Memory B cell (primary cell): ENCODE data around the gene DOCK4.

Source experiments
- ATAC-seq: fragments of 150-1000 bp; cut with Tn5 transposase; 2 replicates; pipeline ENCODE4 v1.10.0; 2021; ENCODE audit warnings: low read depth, mild to moderate bottlenecking, moderate library complexity
- DNase-seq, 2 donors: peaks; one replicate each; pipeline ENCODE4 v3.0.0; 2022; ENCODE audit warnings: low spot score in 2 of 2
- H3K27ac Mint-ChIP-seq: one replicate; pipeline ENCODE4 v1.8.0; 2022; ENCODE audit warnings: mild to moderate bottlenecking, moderate library complexity, mixed read lengths
- H3K27me3 Mint-ChIP-seq: one replicate; pipeline ENCODE4 v1.8.0; 2022; ENCODE audit warnings: mixed read lengths
- H3K36me3 Mint-ChIP-seq: one replicate; pipeline ENCODE4 v1.8.0; 2022; ENCODE audit warnings: mild to moderate bottlenecking, mixed read lengths
- H3K4me1 Mint-ChIP-seq: one replicate; pipeline ENCODE4 v1.8.0; 2022; ENCODE audit warnings: mixed read lengths
- H3K4me3 Mint-ChIP-seq: one replicate; pipeline ENCODE4 v1.8.0; 2022; ENCODE audit warnings: mild to moderate bottlenecking, moderate library complexity, mixed read lengths
- H3K9me3 Mint-ChIP-seq: one replicate; pipeline ENCODE4 v1.8.0; 2022; ENCODE audit warnings: mixed read lengths

DOCK4 gene

DNA sequence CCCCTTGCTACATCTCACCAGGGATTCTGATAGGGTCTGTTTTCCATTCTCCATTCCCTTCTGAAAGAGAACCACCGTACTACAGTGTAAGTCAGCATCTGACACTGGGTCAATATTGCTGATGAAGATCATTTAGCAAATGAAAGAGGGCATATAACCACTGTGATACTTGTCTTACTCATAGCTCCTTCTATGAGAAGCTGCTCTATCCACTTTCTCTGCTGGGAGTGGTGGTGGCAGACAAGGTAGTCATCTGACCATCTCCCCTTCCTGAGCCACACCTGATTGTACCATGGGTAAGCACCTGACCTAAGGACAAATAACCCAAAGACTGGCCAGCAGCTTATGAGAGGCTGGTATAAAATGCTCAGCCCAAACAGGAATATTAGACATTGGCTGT, 220.4 kb downstream of the DOCK4 start:
- no peaks in the 10 kb centered on the region for H3K36me3 Mint-ChIP-seq

GRCh38 chr7:111982804-111983203, 223.4 kb downstream of the DOCK4 start:
- DNase-seq, result no peak
- H3K4me3 Mint-ChIP-seq, result no peak overlapping the region
- no peak for ATAC-seq
- H3K9me3 Mint-ChIP-seq, result no peaks in the 10 kb centered on the region
- H3K27me3 Mint-ChIP-seq, result peaks cover 4% of the 10 kb centered on the region
- no peaks in the 10 kb centered on the region for H3K36me3 Mint-ChIP-seq
- peaks cover 7% of the 10 kb centered on the region for H3K4me1 Mint-ChIP-seq
- H3K27ac Mint-ChIP-seq, result no peak overlapping the region

More for the DNA sequence above, 220.4 kb downstream of the DOCK4 start:
- no peak overlapping the region for H3K27ac Mint-ChIP-seq
- H3K4me3 Mint-ChIP-seq, result no peak overlapping the region
- ATAC-seq, result no peak
- DNase-seq, result no peak
- no peaks in the 10 kb centered on the region for H3K9me3 Mint-ChIP-seq
- peaks cover 9% of the 10 kb centered on the region for H3K4me1 Mint-ChIP-seq
- H3K27me3 Mint-ChIP-seq, result peaks cover 5% of the 10 kb centered on the region

DNA sequence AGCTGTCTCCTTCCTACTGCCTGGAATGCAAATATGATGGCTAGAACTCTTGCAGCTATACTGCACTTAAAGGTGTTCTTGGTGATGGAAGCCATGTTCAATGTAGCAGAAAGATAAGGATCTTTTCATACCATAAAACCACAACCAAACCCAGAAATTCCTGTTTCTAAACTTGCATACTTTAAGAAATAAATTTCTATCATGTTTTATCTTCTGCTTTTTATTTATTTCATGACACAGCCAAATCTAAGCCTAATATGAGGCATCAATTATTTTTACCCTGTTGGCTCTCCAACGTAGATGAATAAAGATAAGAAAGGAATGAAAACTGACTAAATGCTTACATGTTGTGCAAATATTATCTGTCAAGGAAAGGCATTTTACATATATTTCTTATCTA, 224.1 kb downstream of the DOCK4 start:
- Mint-ChIP-seq H3K9me3 (no peaks in the 10 kb centered on the region), H3K27ac (no peak overlapping the region), H3K4me3 (no peak overlapping the region), H3K4me1 (peaks cover 1% of the 10 kb centered on the region), H3K27me3 (peaks cover 4% of the 10 kb centered on the region), H3K36me3 (no peaks in the 10 kb centered on the region)
- DNase-seq (no peak), ATAC-seq (no peak)

GRCh38 chr7:111980725-111981124, 225.5 kb downstream of the DOCK4 start:
- H3K4me3 Mint-ChIP-seq, result no peak overlapping the region

DNA sequence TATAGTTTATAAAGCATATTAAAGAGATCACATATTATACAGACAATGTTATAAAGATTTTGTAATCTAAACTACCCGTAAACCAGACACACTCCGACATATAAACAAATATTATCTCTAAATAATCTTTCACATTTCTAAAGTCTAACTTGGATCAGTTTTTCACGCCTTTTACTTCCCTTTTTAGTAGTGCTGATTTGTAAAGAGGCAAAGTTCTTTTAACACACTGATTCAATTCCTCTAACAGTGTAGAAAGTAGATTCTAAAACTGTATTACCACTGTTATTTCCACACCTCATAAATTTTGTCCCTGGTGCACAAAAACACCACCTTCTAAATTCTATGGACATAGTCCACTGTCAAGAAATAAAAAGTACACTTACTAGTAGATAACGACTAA, 230.9 kb downstream of the DOCK4 start:
- Mint-ChIP-seq H3K4me3 (no peak overlapping the region), H3K36me3 (no peaks in the 10 kb centered on the region), H3K4me1 (no peaks in the 10 kb centered on the region), H3K9me3 (no peaks in the 10 kb centered on the region), H3K27ac (no peak overlapping the region), H3K27me3 (peaks cover 4% of the 10 kb centered on the region)
- no peak for ATAC-seq
- DNase-seq, result no peak

More at GRCh38 chr7:111980725-111981124, 225.5 kb downstream of the DOCK4 start:
- ATAC-seq (no peak), DNase-seq (no peak)
- Mint-ChIP-seq H3K27me3 (peaks cover 4% of the 10 kb centered on the region), H3K4me1 (no peaks in the 10 kb centered on the region), H3K9me3 (no peaks in the 10 kb centered on the region), H3K27ac (no peak overlapping the region), H3K36me3 (no peaks in the 10 kb centered on the region)

DNA sequence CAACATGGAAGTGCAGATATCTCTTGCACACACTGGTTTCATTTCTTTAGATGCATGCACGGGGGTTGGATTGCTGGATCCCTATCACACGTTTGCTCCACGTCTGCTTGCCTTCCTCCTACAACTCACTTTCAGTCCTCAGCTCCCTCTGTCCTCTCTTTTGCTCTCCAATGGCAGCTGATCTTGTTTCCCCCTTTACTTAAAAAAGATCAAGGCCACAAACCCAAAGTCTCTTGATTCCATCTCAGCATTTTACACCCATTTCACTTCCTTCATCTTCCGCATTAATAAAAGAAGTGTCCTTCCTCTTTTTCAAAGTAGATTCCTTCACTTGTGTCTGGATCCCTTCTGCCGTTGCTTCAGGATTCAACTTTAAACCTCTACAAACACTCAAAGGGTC, 245.2 kb downstream of the DOCK4 start:
- H3K9me3 Mint-ChIP-seq, result no peaks in the 10 kb centered on the region
- ATAC-seq (no peak), DNase-seq (no peak)
- no peaks in the 10 kb centered on the region for H3K27me3 Mint-ChIP-seq
- H3K4me3 Mint-ChIP-seq, result no peak overlapping the region
- H3K27ac Mint-ChIP-seq, result no peak overlapping the region
- H3K4me1 Mint-ChIP-seq, result no peaks in the 10 kb centered on the region
- H3K36me3 Mint-ChIP-seq, result no peaks in the 10 kb centered on the region

- Mint-ChIP-seq H3K4me3 (no peak overlapping the region), H3K9me3 (no peaks in the 10 kb centered on the region), H3K27ac (no peak overlapping the region), H3K36me3 (no peaks in the 10 kb centered on the region), H3K4me1 (no peaks in the 10 kb centered on the region), H3K27me3 (no peaks in the 10 kb centered on the region)
- no peak for ATAC-seq
- DNase-seq, result no peak
These were observed 247.3 kb downstream of the DOCK4 start for GRCh38 chr7:111958896-111959295.

GRCh38 chr7:111958431-111958830, 247.8 kb downstream of the DOCK4 start:
- Mint-ChIP-seq H3K27ac (no peak overlapping the region), H3K4me1 (no peaks in the 10 kb centered on the region), H3K9me3 (no peaks in the 10 kb centered on the region), H3K27me3 (no peaks in the 10 kb centered on the region), H3K36me3 (no peaks in the 10 kb centered on the region), H3K4me3 (no peak overlapping the region)
- ATAC-seq, result no peak
- DNase-seq, result no peak

- no peak for ATAC-seq
- no peak overlapping the region for H3K4me3 Mint-ChIP-seq
- H3K27me3 Mint-ChIP-seq, result no peaks in the 10 kb centered on the region
- no peaks in the 10 kb centered on the region for H3K36me3 Mint-ChIP-seq
- H3K9me3 Mint-ChIP-seq, result no peaks in the 10 kb centered on the region
- H3K4me1 Mint-ChIP-seq, result no peaks in the 10 kb centered on the region
- DNase-seq, result no peak
- no peak overlapping the region for H3K27ac Mint-ChIP-seq
These were observed 250.6 kb downstream of the DOCK4 start for GRCh38 chr7:111955616-111956015.

DNA sequence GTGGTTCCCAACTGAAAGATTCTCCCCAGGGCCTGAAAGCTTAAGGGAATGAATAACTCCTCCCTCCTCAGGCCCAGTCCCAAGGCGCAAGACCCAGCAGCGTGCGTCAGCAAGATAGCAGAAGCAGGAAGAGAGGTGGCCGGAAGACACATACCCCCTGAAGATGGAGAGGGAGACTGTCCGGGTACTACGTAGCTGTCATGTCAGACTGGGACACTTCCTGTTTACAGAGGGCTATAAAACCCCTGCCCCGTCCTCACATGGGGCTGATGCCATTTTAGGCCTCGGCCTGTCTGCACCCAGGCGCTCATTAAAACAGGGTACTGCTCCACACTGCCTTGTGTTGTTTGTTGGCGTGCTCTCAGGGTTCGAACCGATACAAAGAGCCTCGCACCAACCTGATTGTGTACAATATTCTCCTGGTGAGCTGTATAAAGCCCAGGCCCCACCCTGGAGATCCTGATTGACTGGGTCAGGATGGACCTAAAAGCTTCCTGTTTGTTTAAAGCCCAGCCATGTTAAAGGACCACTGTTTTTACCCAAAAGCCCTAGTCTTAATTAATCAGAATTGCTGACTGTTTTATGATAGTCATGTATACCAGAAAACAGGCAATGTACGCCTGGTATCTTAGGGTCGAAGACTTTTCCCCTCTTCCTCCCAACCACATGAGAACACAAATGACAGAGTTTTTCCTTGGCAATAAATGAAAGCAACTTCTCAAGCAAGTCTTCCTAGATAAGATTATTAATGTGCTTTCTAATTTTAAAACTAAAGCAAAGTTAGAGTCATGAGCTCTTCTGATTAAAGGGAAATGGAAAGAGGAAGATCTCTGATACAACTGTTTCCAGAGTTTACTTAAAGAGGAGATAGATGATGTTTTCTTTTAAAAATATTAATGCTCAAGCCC, 251.5 kb downstream of the DOCK4 start:
- DNase-seq (no peak), ATAC-seq (no peak)
- no peaks in the 10 kb centered on the region for H3K4me1 Mint-ChIP-seq
- H3K4me3 Mint-ChIP-seq, result no peak overlapping the region
- H3K36me3 Mint-ChIP-seq, result no peaks in the 10 kb centered on the region
- no peaks in the 10 kb centered on the region for H3K9me3 Mint-ChIP-seq
- no peaks in the 10 kb centered on the region for H3K27me3 Mint-ChIP-seq
- no peak overlapping the region for H3K27ac Mint-ChIP-seq

DNA sequence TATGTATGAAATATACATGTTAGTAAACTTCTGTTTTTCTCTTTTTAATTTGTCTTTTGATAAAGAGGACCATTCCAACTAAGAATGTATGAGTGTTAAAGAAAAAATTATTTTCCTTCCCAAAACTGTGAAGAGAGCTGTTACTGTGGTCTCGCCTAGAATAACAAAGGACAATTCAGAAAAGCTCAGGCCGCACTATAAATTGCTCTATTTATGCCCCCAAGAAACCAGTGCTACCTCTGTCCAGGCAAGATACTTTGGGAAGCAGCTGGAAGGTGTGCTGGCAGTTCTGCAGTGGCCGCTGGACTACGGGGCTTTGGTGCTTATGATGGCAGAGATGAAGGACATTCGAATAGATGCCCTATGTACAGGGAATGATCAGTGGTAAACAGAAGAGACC, 252.1 kb downstream of the DOCK4 start:
- Mint-ChIP-seq H3K27me3 (no peaks in the 10 kb centered on the region), H3K36me3 (no peaks in the 10 kb centered on the region), H3K4me3 (no peak overlapping the region), H3K27ac (no peak overlapping the region), H3K4me1 (no peaks in the 10 kb centered on the region), H3K9me3 (no peaks in the 10 kb centered on the region)
- no peak for ATAC-seq
- DNase-seq, result no peak

GRCh38 chr7:111953611-111954010, 252.6 kb downstream of the DOCK4 start:
- Mint-ChIP-seq H3K27me3 (no peaks in the 10 kb centered on the region), H3K27ac (no peak overlapping the region), H3K4me3 (no peak overlapping the region), H3K36me3 (no peaks in the 10 kb centered on the region), H3K9me3 (no peaks in the 10 kb centered on the region), H3K4me1 (no peaks in the 10 kb centered on the region)
- DNase-seq (no peak), ATAC-seq (no peak)

GRCh38 chr7:111952783-111953182, 253.4 kb downstream of the DOCK4 start:
- no peaks in the 10 kb centered on the region for H3K9me3 Mint-ChIP-seq
- H3K27ac Mint-ChIP-seq, result no peak overlapping the region
- H3K4me3 Mint-ChIP-seq, result no peak overlapping the region
- no peaks in the 10 kb centered on the region for H3K4me1 Mint-ChIP-seq
- DNase-seq (no peak), ATAC-seq (no peak)
- no peaks in the 10 kb centered on the region for H3K36me3 Mint-ChIP-seq
- H3K27me3 Mint-ChIP-seq, result no peaks in the 10 kb centered on the region

DNA sequence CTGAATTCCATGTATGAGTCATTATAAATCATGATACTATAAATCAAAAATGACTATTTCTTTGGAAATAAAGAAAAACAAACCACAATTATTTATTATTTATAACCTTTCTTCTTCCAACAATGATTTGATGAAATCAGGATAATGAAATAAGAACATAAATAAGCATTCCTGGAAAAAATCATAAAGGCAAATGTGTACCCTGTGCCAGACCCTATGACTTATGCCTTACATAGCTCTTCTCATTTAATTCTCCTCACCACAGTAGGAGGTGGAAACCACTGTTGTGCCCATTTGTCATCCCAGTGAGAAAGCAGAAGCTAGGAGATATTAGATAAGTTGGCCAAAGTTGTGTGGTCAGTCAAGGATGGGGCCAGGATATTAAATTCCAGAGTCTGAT, 255.1 kb downstream of the DOCK4 start:
- Mint-ChIP-seq H3K27me3 (no peaks in the 10 kb centered on the region), H3K4me1 (no peaks in the 10 kb centered on the region), H3K4me3 (no peak overlapping the region), H3K27ac (no peak overlapping the region), H3K9me3 (no peaks in the 10 kb centered on the region), H3K36me3 (no peaks in the 10 kb centered on the region)
- DNase-seq, result no peak
- ATAC-seq, result no peak

DNA sequence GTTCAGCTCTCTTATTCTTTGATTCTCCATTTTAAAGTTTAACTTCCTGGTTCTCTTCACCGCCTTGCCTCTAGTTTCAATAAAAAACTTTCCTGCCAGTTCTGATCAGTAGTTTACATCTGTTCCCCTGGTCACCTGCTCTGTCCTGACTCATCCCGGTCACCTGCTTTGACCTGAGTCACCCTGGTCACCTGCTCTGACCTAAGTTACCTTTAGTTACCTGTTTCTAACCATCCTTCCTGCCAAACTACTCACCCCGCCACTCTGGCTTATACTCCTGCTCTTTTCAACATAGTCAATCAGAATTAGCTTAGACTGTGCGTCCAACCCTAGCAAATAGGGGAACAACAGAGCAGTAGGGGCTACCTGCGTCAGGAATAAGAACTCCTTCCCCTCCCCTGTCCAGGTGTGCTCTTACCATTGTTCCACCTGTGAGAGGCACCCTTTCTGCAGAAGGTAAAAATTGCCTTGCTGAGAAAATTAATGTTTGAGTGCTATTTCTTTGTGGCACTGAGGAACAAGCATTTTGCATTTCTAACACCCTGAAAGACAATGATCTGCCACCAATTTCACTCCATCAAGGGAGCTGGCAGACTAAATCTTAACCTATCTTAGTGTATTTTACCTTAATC, 263.6 kb downstream of the DOCK4 start:
- H3K36me3 Mint-ChIP-seq, result no peaks in the 10 kb centered on the region
- DNase-seq (no peak), ATAC-seq (no peak)
- no peak overlapping the region for H3K27ac Mint-ChIP-seq
- H3K27me3 Mint-ChIP-seq, result no peaks in the 10 kb centered on the region
- H3K9me3 Mint-ChIP-seq, result peaks cover 6% of the 10 kb centered on the region
- no peak overlapping the region for H3K4me3 Mint-ChIP-seq
- no peaks in the 10 kb centered on the region for H3K4me1 Mint-ChIP-seq
